ENCODE data around the gene KCTD18. TPM values are rescaled to one million over a fixed set of nuclear protein-coding genes. Genes with fewer than 3 reads are reported as not detected.

KCTD18 gene
- total RNA-seq (2014; rRNA removed) = 19.6 and 22.5 TPM in 2 replicates
- polyA plus RNA-seq (2012) = 6.9 TPM

DNA sequence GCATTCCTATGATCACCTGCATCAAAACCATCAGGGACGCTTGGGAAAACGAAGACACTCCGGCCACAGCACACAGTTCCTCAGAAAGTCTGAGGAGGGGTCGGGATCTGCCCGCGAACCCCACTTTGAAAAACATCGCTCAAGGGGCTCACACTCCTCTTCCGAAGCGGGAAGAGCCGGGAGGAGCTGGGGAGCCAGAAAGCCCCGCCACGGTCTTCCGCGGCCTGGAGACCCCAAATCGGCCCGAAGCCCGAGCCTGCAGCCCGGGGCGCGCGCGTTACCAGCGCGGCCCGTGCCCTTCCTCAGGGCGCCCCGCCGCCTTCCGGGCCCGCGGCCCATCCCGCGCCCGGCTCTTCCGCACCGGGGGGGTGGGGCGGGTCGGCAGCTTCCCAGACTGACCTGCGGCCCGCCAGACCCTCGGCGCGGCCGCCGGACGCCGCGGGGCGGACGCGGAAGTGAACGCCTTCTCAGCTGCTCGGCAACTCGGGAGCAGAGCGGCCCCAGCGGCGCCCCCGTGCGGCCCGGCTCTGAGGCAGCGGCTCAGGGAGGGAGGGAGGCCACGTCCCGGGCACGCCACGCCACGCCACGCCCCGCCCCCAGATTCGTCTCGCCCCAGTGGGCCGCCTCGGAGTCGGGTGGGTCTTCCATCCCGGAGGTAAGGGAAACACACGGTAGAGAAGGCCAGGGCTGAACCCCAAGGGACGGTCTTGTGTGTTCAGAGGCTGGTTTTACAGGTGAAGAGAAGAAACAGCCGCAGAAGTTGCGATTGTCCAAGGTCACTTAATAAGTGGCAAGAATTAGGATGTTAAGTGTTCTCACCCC is at the start of gene KCTD18:
Gene KCTD18, minus strand, starts transcription at position 457 of the 822 bp plus-strand sequence. CDS start 3,052 bp downstream, outside the sequence.
- DNase-seq (ENCODE audit: low read depth) = peak; percentile 82

DNA sequence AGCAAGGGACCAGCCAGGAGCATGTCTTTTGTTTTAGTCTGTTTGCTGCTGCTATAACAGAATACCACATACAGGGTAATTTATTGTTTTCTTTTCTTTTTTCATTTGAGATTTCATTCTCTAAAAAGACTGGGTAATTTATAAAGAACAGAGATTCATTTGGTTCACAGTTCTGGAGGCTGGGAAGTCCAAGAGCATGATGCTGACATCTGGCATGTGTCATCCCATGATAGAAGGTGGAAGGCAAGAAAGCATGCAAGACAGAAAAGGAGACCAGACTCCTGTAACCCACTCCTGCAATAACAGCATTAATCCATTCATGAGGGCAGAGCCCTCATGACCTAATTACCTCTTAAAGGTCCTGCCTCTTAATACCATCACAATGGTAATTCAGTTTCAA is 30.9 kb upstream of the KCTD18 start:
- DNase-seq (ENCODE audit: low read depth) = no peak

DNA sequence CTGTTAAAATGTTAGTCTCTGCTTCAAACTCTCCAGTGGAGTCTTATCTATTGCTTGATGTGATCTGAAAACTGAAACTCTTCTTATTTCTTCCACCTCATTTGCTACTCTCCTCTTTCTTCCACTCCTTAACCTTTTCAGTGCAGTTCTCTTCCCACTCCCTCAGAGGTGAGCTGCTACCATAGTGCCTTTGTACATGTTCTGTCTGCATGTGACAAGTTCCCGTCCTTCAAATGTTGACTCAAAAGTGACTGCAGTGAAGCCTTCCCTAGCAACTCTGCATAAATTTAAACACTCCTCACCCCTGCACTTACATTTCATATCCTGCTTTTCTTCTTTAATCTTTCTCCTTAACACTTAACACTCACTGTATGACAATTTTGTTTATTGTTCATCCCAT is 28.3 kb upstream of the KCTD18 start:
- no peak for DNase-seq (ENCODE audit: low read depth)

DNA sequence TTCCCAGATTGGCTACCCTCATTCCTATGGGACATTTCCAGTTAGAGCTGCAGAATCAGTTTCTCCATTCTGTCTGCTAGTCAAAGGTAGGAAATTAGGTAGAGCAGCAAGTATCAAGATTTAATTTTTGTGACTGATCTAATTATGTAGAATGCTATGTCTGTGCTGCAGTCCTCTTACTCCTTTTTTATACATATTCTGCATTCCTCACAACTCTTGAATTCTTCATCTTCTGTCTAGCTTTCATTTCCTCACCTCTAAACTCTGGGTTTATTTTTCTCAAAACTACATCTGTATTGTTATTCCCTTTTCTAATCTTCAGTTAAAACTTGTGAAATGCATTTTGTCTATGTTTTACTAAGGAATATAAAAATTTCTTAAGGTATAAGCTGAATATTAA is 24.7 kb upstream of the KCTD18 start:
- DNase-seq (ENCODE audit: low read depth) = no peak

DNA sequence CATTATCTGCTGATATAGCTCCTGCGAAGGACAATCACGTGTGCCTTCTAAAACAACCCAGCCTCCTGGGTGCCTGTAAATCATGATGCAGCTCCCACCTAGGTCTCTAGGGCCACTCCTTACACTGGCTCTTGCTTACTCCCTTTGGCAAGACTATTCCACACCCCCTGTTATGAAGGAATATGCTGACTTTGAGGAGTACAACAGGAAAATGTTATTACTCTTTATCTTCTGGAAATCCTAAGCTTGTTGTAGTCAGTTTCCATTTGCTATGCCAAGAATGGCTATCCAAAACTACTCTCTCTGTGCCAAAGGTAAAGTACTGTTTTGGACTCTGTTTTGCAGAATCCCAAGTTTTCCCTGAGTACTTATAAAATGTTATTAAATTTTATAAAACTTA is 23.9 kb upstream of the KCTD18 start:
- DNase-seq (ENCODE audit: low read depth) = no peak

DNA sequence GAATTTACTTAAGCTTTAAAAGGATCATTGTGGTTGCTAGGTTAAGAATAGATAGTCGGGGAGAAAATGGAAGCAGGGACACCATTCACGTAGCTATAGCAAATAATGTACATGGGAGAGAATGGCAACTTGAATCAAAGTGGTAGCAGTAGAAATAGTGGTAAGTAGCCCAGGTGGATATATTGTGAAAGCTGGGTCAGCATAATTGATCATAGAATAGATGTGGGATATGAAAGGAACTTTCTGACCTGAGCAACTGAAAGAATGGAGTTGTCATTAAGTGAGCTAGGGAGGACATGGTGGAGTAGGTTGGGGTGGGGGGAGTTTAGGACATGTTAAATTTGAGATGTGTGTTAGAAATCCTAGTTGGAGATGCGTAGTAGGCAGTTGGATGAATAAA is 18.4 kb upstream of the KCTD18 start:
- no peak for DNase-seq (ENCODE audit: low read depth)

DNA sequence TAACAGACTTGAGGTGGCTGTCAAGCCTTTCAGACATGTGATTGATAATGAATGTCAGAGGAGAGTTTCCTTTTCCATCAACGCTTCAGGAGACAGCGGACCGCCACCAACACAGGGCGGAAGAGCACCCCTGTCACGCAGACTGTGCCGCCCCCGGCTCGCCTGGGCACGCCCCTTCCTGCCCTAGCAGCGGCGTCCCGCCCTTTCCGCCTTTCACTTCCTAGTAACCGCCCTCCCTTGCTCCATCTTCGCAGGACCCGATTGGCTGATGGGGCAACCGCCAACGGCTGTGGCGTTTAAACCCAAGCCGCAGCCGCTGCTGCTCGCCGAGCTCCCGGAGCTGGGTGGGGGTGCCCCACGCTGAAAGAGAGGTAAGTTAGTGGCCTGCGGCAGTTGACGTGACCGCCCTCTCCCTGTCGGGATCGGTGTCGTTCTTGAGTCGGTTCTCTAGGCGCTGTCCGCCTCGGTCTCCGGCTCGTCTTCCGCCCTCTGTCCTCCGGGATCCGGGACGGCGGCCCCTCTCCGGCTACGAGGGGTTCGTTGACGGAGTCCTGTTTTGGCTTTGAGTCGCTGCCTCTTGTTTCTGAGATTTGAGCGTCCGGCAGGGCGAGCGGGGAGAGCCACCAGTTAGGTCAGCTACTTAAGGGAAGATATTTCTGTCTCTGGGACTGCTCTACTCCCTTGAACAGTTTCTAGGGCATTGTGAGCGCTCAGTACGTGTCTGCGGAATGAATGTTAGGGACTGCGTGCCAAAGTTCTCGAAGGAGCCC is 16.2 kb upstream of the KCTD18 start, which contains the start of gene SGO2:
Gene SGO2, plus strand, starts transcription at position 326 of the 770 bp plus-strand sequence. CDS start 6,769 bp downstream, outside the sequence.
- DNase-seq (ENCODE audit: low read depth) = peak; percentile 94

DNA sequence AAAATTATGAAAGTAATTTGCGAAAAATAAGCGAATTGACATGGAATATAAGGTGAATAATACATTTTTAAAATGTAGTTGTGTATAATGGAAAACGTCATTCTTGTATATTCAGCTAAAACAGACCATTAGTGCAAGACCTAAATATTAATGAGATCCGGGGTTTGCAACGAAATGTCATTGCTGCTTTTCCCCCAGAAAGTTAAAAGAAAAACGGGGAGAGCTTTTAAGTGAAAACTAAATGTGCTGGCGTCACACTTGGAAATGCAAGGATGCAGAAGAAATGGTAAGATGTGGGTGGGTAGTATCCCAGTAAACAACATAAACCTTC is 15.6 kb upstream of the KCTD18 start:
- DNase-seq (ENCODE audit: low read depth) = no peak

DNA sequence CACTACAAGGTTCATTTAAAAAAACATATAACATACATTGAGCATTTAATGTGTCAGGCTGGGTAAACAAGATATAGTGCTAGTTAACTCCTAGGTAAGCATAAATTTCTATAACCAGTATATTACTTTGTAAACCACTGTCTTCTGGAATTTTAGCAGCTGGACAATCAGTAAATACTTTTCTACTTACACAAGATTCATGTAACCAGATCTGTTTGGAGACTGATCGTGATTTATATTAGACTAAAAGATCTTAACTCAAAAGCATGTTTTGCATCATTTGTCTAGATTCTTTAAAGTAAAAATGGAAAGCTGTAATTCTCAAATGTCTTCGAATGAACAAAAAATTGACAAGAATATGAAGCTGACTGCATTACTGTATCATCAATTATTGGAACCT is 15.2 kb upstream of the KCTD18 start:
- DNase-seq (ENCODE audit: low read depth) = peak; percentile 44

DNA sequence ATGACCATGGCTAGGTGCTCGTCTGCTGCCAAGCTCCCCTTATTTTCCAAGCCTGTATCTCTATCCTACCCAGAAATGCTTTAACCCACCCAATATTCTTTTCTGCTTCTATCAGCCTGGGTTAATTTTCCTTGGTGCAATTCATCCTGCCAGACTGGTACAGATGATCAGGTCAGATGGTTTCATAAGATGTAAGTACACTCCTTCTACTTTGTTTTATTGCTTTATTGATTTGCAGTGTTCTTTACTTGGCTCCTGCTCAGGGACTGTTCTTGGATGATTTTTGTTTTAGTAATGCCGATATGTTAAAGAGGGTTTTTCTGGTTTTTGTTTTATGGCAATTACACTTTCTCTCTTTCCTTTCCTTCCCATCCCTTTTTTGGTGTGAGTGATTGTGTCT is 13.7 kb upstream of the KCTD18 start:
- no peak for DNase-seq (ENCODE audit: low read depth)

DNA sequence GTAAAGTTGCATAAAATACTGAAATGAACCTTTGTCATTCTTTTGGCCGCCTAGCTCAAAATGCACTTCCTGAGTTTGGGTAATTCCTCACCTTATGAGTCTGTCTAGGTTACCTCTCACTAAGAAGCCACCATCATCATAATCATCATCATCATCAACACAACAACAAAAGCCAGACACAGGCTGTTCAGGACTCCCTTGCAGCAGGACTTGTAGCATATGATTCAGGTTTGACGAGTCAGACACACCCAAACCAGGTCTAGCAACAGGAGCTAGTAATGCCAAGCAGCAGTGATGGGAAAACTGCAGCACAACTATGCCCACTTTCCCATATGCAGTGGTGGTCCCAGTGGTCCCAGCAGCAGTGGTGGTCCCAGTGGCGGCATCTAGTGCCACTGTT is 13.3 kb upstream of the KCTD18 start:
- no peak for DNase-seq (ENCODE audit: low read depth)

DNA sequence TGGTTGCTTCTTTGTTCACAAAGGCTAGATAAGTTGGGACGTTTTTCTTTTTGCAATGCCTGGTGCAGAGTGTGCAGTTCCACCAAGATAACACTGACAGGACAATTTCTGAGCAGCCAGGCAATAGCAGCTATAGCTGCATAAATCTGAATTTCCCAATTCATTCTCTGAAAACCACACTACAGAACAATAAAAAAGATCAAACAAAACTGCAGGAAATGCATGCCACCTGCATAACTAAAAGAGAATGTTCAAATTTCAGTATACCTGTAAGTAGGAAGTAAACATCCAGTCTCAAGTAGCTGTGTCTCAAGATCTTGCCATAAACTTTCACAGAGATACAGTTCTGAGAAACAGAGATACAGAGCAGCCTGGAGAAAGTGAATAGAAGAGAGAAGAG is 5.3 kb upstream of the KCTD18 start:
- DNase-seq (ENCODE audit: low read depth) = no peak

DNA sequence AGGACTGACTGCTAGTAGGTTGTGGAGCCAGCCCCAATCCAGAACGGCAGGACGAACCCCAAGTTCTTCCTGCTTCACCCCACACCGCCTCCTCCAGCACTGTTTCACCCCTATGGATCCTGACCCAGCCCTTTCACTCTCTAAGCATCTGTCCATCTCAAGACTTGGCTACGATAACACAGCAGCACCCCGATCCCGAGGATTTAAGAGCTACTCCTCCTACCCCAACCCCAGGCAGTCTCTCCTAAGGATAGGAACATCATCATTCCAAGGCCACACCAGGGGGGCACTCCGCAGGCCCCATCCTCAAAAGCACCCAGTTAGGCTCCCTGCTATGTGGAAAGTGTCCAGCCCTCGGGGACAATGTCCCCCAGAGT is 645 bp downstream of the KCTD18 start:
- DNase-seq (ENCODE audit: low read depth) = no peak

DNA sequence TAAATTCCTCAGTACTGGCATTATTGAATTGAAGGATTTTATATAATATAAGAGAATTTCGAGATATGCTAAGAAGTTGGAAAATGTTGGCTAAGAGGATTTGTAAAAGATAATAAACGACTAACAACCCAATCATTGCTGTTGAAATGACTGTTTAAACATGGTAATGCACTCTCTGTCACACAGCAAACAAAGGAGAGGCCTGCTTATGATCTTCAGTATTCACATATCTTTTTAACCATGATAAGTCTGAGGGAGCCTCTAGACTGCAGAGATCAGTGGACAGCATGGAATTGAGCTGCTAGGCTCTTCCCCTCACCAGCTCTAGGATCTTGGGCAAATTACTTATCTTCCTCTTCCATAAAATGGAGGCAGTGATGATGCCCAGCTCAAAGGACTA is 2.7 kb downstream of the KCTD18 start:
- no peak for DNase-seq (ENCODE audit: low read depth)

DNA sequence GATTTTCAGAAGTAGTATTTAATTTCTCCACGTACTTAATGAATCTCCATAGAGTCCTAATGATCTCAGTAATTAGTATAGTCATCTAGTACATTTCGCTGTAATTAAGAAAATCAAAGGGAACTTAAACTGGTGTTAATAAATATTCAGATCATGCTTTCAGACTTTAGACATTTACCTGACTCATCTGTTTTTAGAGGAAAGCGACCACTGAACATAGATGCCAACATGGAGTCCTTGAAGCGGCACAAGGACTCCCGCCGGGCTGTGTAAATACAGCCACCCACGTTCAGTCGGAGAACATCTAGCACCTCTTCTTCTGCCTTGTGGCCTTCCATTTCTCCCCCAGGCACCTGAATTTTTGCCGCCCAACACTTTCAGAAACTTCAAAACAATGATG is 3.2 kb downstream of the KCTD18 start:
- no peak for DNase-seq (ENCODE audit: low read depth)

DNA sequence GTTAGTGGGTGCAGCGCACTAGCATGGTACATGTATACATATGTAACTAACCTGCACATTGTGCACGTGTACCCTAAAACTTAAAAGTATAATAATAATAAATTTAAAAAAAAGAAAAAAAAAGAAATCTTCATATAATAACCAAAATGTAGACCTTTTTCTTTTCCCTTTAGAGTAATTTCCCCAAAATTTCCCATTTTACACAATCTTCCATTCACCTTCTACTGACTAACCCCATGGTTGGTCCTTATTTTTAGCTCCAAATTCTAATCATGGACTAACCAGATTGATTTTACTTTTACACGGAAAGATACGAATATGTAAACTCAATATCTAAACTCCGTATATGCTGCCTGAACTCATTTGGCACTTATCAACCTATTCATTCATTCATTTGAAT is 7.7 kb downstream of the KCTD18 start:
- no peak for DNase-seq (ENCODE audit: low read depth)

DNA sequence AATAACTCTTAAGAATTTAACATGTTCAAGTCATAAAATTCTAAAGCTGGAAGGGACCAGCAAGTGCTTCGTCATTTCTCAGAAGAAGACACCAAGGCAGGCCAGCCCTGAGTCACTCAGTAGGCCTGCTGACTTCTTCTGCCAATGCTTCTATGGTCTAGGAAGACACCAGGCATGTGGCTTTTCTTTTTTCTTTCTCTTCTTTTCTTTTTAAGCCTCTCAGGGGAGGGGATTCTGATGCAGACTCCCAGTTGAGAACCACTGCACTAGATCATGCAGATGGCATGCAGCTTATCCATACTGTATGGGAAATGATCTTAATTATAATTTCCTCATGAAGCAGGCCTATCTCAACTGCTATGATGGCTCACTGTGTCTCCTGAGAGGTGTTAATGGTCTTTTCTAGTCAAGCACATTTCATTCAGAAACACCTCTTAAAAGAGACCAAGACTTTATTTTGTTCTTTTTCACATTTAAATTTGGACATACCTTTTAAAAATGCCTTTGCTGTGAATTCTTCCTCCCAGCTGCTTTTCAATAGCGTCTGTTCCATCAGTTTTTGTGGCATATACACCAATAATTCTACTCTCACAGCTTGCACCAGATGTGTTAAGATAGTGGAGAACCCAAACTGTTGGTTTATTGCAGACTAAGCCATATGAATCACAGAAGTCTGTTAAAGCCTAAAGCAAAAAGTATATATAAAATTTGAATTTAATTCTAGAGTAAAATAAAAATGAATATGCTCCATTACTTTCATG is 11.3 kb downstream of the KCTD18 start:
- DNase-seq (ENCODE audit: low read depth) = no peak

DNA sequence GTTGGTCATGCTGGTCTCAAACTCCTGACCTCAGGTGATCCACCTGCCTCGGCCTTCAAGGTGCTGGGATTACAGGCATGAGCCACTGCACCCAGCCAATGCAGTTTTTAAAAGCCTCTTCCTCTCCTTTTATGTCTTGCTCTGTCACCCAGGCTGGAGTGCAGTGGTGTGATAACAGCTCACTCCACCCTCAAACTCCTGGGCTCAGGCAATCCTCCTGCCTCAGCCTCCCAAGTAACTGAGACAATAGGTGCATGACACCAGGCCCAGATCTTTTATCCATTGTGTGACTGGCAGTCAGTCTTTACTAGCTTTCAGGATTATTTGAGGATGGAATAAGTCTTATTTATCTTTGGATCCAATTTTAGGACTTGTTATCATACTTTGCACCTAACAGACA is 13.2 kb downstream of the KCTD18 start:
- DNase-seq (ENCODE audit: low read depth) = no peak

DNA sequence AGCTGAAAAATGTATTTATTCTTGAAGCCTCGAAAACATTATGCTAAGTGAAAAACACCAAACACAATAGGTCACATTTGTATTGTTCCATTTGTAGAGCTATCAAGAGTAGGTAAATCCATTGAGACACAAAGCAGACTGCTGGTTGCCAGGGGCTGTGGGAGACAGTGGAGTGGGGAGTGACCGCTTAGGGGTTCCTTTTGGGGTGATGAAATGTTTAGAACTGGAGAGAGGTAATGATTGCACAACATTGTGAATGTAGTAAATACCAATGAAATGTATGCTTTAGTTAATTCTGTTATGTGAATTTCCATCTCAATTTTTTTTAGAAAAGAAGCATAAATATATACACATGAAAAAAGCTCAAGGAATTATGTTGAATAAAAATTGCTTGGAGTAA is 15.8 kb downstream of the KCTD18 start:
- DNase-seq (ENCODE audit: low read depth) = no peak

DNA sequence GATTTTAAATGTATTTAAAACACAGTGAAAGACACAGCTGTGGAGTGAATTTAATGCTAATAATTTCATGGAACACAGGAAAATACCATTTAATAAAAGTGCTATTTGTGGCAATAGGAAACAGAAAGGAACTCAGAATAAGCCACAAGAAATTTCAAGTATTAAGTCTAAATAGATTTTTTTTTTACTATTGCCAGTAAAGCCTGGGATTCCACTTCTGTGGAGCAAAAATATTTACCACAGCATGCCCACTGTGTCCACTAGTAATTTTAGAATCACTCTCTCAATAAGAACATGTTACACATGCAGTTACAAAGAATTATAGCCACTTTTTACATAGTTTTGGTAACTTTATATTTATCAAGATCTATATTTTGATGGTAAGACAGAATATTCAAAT is 17.2 kb downstream of the KCTD18 start:
- no peak for DNase-seq (ENCODE audit: low read depth)

DNA sequence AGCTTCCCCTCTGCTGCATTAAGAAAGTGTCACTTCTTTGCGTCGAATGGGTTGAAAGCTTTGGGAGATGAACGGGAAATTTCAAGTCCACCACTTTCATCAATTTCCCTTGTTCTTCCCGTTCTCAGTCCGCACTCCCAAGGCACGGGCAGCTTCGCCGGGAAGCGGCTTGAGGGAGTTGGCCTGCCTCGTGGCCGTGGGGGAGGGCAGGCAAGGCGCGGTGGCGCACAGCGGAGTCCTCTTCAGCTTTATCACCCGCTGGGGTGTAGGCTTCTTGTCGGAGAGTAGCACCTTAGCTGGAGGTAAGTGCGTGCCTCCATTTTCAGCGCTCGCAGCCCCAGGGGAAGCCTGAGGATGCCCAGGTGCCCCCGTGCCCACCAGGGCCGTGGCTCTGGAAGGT is 19.9 kb downstream of the KCTD18 start:
- no peak for DNase-seq (ENCODE audit: low read depth)

DNA sequence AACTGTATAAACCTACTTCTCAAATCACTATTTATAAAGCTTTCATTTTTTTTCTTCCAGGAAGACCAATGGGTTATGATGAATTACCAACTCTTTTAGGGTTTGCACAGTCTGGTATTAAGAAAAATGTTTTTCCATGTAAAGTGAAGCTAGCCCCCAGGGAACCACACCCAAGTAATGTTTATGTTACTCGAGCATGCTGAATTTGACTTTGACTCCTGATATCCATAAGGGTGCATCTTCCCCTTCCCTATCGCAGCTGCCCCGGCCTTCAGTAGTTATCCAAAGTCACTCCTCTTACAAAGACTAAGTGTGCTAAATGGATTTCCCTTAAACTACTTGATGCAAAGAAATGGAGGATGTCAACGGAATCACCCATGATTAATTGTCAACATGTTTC is 21.7 kb downstream of the KCTD18 start:
- no peak for DNase-seq (ENCODE audit: low read depth)
